GM12878 (cell line): ENCODE measurements around the gene ODC1. TPM values are rescaled to one million over a fixed set of nuclear protein-coding genes. Genes with fewer than 3 reads are reported as not detected.
A peak's percentile ranks its signal among the peaks of the same experiment; 100 is the strongest.

ENCODE experiments used
- CBX5 ChIP-seq: sonication (generic); IDR thresholded peaks from 2 replicates; pipeline ENCODE4 v1.6.1; 2016; ENCODE audit warnings: low read depth, moderate library complexity, mild to moderate bottlenecking, inconsistent platforms
- CREB1 ChIP-seq: IDR thresholded peaks from 2 replicates; pipeline ENCODE4 v1.6.1; 2012; ENCODE audit warnings: low read depth, mild to moderate bottlenecking, inconsistent platforms
- CREM ChIP-seq: IDR thresholded peaks from 2 replicates; pipeline ENCODE4 v1.6.1; 2014; ENCODE audit warnings: antibody characterized with exemption, low read depth
- HDGF ChIP-seq: fragments of 450-650 bp; IDR thresholded peaks from 2 replicates; pipeline ENCODE4 v1.6.1; 2016; ENCODE audit warnings: antibody characterized with exemption
- LARP7 ChIP-seq: fragments of 450-650 bp; IDR thresholded peaks from 2 replicates; pipeline ENCODE4 v1.6.1; 2017; ENCODE audit warnings: mild to moderate bottlenecking
- NBN ChIP-seq: fragments of 450-650 bp; IDR thresholded peaks from 2 replicates; pipeline ENCODE4 v1.6.1; 2016
- NR2C2 ChIP-seq: IDR thresholded peaks from 2 replicates; pipeline ENCODE4 v1.6.1; 2011; ENCODE audit warnings: borderline replicate concordance, low read depth; ENCODE audit not compliant: control insufficient read depth, insufficient read length
- PAX5 ChIP-seq: IDR thresholded peaks from 2 replicates; pipeline ENCODE4 v1.6.1; 2011; ENCODE audit warnings: low read depth, low read length, borderline replicate concordance
- RAD51 ChIP-seq: fragments of 450-650 bp; IDR thresholded peaks from 2 replicates; pipeline ENCODE4 v1.6.1; 2016; ENCODE audit warnings: moderate library complexity, mild to moderate bottlenecking, inconsistent platforms
- SMARCA5 ChIP-seq: fragments of 450-650 bp; IDR thresholded peaks from 2 replicates; pipeline ENCODE4 v1.6.1; 2017; ENCODE audit warnings: mild to moderate bottlenecking
- TBL1XR1 ChIP-seq: IDR thresholded peaks from 2 replicates; pipeline ENCODE4 v1.6.1; 2012; ENCODE audit warnings: low read depth, low read length, improper control_type of control experiment
- YY1 ChIP-seq: IDR thresholded peaks from 2 replicates; pipeline ENCODE4 v1.6.1; 2011; ENCODE audit warnings: low read depth, mild to moderate bottlenecking, low read length
- ZZZ3 ChIP-seq: IDR thresholded peaks from 2 replicates; pipeline ENCODE4 v1.6.1; 2011; ENCODE audit warnings: low read depth; ENCODE audit not compliant: control insufficient read depth, insufficient read length
- polyA plus RNA-seq, 11 experiments: library from polyadenylated mRNA; depleted of rRNA in 4 of 11; unstranded in 6 of 11; stranded (reverse) in 5 of 11; fragments of >200 nt; fragmentation: Nextera tagmentation in 4 of 11; fragmentation: Illumina TruSeq in 1 of 11; extraction: Ambion mirVana in 4 of 11; extraction: Trizol in 1 of 11; gene quantifications; 1 replicate in 1 of 11; 2 replicates in 10 of 11; pipeline versions ENCODE4 v1.2.1 to v1.2.3, GENCODE V29; 2011 to 2016; ENCODE audit warnings: inconsistent platforms in 2 of 11, missing spikeins in 2 of 11, low read depth in 1 of 11
- total RNA-seq, 4 experiments: library from RNA; depleted of rRNA in 3 of 4; stranded (reverse); fragments of >200 nt in 3 of 4; fragmentation: Illumina TruSeq in 1 of 4; extraction: Trizol in 1 of 4; gene quantifications; 2 replicates each; pipeline versions ENCODE4 v1.2.1 to v1.2.3, GENCODE V29; 2013 to 2021
- TF ChIP-seq, protein P1 (sequence below): IDR thresholded peaks from 2 replicates; pipeline ENCODE4 v1.6.1; 2012; ENCODE audit warnings: improper control_type of control experiment, low read depth, low read length; ENCODE audit not compliant: insufficient replicate concordance
- TF ChIP-seq, protein P2 (sequence below): fragments of 450-650 bp; IDR thresholded peaks from 2 replicates; pipeline ENCODE4 v1.6.1; 2016; ENCODE audit warnings: mild to moderate bottlenecking
- TF ChIP-seq, protein P3 (sequence below): IDR thresholded peaks from 2 replicates; pipeline ENCODE4 v1.6.1; 2011; ENCODE audit warnings: low read depth, mild to moderate bottlenecking, low read length, moderate library complexity, borderline replicate concordance; ENCODE audit errors: extremely low read depth
- TF ChIP-seq, protein P4 (sequence below): IDR thresholded peaks from 2 replicates; pipeline ENCODE4 v1.6.1; 2011; ENCODE audit warnings: borderline replicate concordance, low read depth, mild to moderate bottlenecking, moderate library complexity, mixed read lengths, low read length; ENCODE audit not compliant: insufficient read depth; ENCODE audit errors: extremely low read length
- TF ChIP-seq, protein P5 (sequence below): IDR thresholded peaks from 2 replicates; pipeline ENCODE4 v1.6.1; 2011; ENCODE audit warnings: low read depth, low read length, improper control_type of control experiment, borderline replicate concordance
- TF ChIP-seq, protein P6 (sequence below): fragments of 150-350 bp; IDR thresholded peaks from 2 replicates; pipeline ENCODE4 v1.6.1; 2016; ENCODE audit warnings: low read depth, low read length

ODC1 gene
- total and polyA plus RNA-seq, 10 of the 15 experiments (the other 5 are each of a cell fraction or from before 2014, with no cell fraction given), result 68.5 to 441 (median 340) TPM

DNA sequence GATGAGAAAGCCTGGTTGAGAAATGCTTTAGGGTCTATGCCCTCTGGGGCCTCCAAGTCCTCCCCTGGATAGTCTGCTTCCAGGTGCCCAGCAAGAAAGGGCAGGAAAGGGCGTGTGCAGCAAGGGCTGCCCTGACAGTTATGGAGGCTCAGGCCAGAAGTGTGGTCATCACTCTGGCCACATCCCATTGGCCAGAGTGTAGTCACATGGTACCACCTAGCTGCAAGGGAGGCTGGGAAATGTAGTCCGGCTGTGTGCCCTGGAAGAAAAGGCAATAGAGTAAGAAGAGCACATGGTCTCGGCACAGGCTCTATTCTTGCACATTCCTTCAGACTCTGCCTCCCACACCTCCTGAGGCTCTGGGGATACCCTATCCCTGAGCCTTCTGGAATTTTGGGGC is 35.7 kb downstream of the ODC1 start (continued):
- TF ChIP-seq, protein P1, sequence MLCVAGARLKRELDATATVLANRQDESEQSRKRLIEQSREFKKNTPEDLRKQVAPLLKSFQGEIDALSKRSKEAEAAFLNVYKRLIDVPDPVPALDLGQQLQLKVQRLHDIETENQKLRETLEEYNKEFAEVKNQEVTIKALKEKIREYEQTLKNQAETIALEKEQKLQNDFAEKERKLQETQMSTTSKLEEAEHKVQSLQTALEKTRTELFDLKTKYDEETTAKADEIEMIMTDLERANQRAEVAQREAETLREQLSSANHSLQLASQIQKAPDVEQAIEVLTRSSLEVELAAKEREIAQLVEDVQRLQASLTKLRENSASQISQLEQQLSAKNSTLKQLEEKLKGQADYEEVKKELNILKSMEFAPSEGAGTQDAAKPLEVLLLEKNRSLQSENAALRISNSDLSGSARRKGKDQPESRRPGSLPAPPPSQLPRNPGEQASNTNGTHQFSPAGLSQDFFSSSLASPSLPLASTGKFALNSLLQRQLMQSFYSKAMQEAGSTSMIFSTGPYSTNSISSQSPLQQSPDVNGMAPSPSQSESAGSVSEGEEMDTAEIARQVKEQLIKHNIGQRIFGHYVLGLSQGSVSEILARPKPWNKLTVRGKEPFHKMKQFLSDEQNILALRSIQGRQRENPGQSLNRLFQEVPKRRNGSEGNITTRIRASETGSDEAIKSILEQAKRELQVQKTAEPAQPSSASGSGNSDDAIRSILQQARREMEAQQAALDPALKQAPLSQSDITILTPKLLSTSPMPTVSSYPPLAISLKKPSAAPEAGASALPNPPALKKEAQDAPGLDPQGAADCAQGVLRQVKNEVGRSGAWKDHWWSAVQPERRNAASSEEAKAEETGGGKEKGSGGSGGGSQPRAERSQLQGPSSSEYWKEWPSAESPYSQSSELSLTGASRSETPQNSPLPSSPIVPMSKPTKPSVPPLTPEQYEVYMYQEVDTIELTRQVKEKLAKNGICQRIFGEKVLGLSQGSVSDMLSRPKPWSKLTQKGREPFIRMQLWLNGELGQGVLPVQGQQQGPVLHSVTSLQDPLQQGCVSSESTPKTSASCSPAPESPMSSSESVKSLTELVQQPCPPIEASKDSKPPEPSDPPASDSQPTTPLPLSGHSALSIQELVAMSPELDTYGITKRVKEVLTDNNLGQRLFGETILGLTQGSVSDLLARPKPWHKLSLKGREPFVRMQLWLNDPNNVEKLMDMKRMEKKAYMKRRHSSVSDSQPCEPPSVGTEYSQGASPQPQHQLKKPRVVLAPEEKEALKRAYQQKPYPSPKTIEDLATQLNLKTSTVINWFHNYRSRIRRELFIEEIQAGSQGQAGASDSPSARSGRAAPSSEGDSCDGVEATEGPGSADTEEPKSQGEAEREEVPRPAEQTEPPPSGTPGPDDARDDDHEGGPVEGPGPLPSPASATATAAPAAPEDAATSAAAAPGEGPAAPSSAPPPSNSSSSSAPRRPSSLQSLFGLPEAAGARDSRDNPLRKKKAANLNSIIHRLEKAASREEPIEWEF, result no peak
- TF ChIP-seq TBL1XR1, result no peak
- peak; percentile 84 for TF ChIP-seq CREB1
- TF ChIP-seq, protein P2, sequence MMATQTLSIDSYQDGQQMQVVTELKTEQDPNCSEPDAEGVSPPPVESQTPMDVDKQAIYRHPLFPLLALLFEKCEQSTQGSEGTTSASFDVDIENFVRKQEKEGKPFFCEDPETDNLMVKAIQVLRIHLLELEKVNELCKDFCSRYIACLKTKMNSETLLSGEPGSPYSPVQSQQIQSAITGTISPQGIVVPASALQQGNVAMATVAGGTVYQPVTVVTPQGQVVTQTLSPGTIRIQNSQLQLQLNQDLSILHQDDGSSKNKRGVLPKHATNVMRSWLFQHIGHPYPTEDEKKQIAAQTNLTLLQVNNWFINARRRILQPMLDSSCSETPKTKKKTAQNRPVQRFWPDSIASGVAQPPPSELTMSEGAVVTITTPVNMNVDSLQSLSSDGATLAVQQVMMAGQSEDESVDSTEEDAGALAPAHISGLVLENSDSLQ, result no peak
- TF ChIP-seq ZZZ3, result no peak
- peak; percentile 96 for TF ChIP-seq YY1
- TF ChIP-seq, protein P3, sequence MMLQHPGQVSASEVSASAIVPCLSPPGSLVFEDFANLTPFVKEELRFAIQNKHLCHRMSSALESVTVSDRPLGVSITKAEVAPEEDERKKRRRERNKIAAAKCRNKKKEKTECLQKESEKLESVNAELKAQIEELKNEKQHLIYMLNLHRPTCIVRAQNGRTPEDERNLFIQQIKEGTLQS, result peak; percentile 69; the same call in 1 of the 2 replicates
- no peak for TF ChIP-seq SMARCA5
- no peak for TF ChIP-seq PAX5
- TF ChIP-seq CBX5, result no peak
- no peak for TF ChIP-seq HDGF
- no peak for TF ChIP-seq NR2C2
- TF ChIP-seq, protein P4, sequence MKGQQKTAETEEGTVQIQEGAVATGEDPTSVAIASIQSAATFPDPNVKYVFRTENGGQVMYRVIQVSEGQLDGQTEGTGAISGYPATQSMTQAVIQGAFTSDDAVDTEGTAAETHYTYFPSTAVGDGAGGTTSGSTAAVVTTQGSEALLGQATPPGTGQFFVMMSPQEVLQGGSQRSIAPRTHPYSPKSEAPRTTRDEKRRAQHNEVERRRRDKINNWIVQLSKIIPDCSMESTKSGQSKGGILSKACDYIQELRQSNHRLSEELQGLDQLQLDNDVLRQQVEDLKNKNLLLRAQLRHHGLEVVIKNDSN, result peak; percentile 84
- TF ChIP-seq NBN, result no peak
- TF ChIP-seq, protein P5, sequence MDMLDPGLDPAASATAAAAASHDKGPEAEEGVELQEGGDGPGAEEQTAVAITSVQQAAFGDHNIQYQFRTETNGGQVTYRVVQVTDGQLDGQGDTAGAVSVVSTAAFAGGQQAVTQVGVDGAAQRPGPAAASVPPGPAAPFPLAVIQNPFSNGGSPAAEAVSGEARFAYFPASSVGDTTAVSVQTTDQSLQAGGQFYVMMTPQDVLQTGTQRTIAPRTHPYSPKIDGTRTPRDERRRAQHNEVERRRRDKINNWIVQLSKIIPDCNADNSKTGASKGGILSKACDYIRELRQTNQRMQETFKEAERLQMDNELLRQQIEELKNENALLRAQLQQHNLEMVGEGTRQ, result peak; percentile 57
- TF ChIP-seq RAD51, result peak; percentile 81
- TF ChIP-seq CREM, result peak; percentile 67
- TF ChIP-seq, protein P6, sequence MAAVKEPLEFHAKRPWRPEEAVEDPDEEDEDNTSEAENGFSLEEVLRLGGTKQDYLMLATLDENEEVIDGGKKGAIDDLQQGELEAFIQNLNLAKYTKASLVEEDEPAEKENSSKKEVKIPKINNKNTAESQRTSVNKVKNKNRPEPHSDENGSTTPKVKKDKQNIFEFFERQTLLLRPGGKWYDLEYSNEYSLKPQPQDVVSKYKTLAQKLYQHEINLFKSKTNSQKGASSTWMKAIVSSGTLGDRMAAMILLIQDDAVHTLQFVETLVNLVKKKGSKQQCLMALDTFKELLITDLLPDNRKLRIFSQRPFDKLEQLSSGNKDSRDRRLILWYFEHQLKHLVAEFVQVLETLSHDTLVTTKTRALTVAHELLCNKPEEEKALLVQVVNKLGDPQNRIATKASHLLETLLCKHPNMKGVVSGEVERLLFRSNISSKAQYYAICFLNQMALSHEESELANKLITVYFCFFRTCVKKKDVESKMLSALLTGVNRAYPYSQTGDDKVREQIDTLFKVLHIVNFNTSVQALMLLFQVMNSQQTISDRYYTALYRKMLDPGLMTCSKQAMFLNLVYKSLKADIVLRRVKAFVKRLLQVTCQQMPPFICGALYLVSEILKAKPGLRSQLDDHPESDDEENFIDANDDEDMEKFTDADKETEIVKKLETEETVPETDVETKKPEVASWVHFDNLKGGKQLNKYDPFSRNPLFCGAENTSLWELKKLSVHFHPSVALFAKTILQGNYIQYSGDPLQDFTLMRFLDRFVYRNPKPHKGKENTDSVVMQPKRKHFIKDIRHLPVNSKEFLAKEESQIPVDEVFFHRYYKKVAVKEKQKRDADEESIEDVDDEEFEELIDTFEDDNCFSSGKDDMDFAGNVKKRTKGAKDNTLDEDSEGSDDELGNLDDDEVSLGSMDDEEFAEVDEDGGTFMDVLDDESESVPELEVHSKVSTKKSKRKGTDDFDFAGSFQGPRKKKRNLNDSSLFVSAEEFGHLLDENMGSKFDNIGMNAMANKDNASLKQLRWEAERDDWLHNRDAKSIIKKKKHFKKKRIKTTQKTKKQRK, result no peak
- peak; percentile 24; the same call in 1 of the 2 replicates for TF ChIP-seq LARP7
